Activated naive CD8-positive, alpha-beta T cell treated with anti-CD3 and anti-CD28 coated beads, Interleukin-2, amount 50 U/mL, for 16 hours (primary cell): ENCODE measurements around the gene PCDHGB3.
"Not testable (repeated sequence)": the region's sequence is repeated elsewhere in the genome, so short reads cannot be mapped to it uniquely, and the experiment has no call there.

Experiments
- DNase-seq: peaks from one replicate; pipeline ENCODE4 v3.0.0-alpha.2; 2020; ENCODE audit warnings: low read depth, low spot score

Gene PCDHGB3

GRCh38 chr5:141369994-141370848 is at the start of gene PCDHGB3:
PCDHGB3 (plus strand) TSS chr5:141370242; CDS start chr5:141370395, 153 bp downstream.
- no peak for DNase-seq

GRCh38 chr5:141322261-141322660 is 47.8 kb upstream of the PCDHGB3 start:
- no peak for DNase-seq

- DNase-seq, result peak; percentile 23
Observed at GRCh38 chr5:141326088-141326854, 43.8 kb upstream of the PCDHGB3 start.

GRCh38 chr5:141328231-141328630 is 41.8 kb upstream of the PCDHGB3 start:
- no peak for DNase-seq

GRCh38 chr5:141330299-141331080 is 39.6 kb upstream of the PCDHGB3 start, which contains the start of gene PCDHGA1:
PCDHGA1 (plus strand) TSS chr5:141330514.
- DNase-seq, result no peak

GRCh38 chr5:141332571-141332970 is 37.5 kb upstream of the PCDHGB3 start:
- not testable (repeated sequence) for DNase-seq

- no peak for DNase-seq
Observed at GRCh38 chr5:141338538-141339306, 31.3 kb upstream of the PCDHGB3 start, which contains the start of gene PCDHGA2. PCDHGA2 (plus strand) TSS chr5:141338760.

GRCh38 chr5:141340781-141341354 is 29.2 kb upstream of the PCDHGB3 start:
- not testable (repeated sequence) for DNase-seq

- DNase-seq, result no peak
Observed at GRCh38 chr5:141342773-141343172, 27.3 kb upstream of the PCDHGB3 start.

- DNase-seq, result no peak
Observed at GRCh38 chr5:141343242-141343952, 26.6 kb upstream of the PCDHGB3 start, which contains the start of gene PCDHGA3. PCDHGA3 (plus strand) TSS chr5:141343829; CDS start chr5:141344034, 205 bp downstream.

- DNase-seq, result no peak
Observed at GRCh38 chr5:141343953-141344463, 26.0 kb upstream of the PCDHGB3 start.

- DNase-seq, result no peak
Observed at GRCh38 chr5:141345327-141345726, 24.7 kb upstream of the PCDHGB3 start.

- DNase-seq, result not testable (repeated sequence)
Observed at GRCh38 chr5:141346017-141346416, 24.0 kb upstream of the PCDHGB3 start.

GRCh38 chr5:141349917-141350619 is 20.0 kb upstream of the PCDHGB3 start, which contains the start of gene PCDHGB1:
PCDHGB1 (plus strand) TSS chr5:141350099; CDS start chr5:141350261, 162 bp downstream.
- no peak for DNase-seq

GRCh38 chr5:141351591-141351990 is 18.5 kb upstream of the PCDHGB3 start:
- no peak for DNase-seq

- no peak for DNase-seq
Observed at GRCh38 chr5:141354900-141355469, 15.1 kb upstream of the PCDHGB3 start, which contains the start of gene PCDHGA4. PCDHGA4 (plus strand) TSS chr5:141355021; CDS start chr5:141355108, 87 bp downstream.

GRCh38 chr5:141355641-141356040 is 14.4 kb upstream of the PCDHGB3 start:
- DNase-seq, result no peak

GRCh38 chr5:141356133-141356532 is 13.9 kb upstream of the PCDHGB3 start:
- no peak for DNase-seq
